GM19468 (cell line): ENCODE measurements around the gene ATAD3A.
"Not testable (repeated sequence)": the region's sequence is repeated elsewhere in the genome, so short reads cannot be mapped to it uniquely, and the experiment has no call there.

Experiments used
- ATAC-seq: cut with Tn5 transposase; IDR thresholded peaks from one replicate; pipeline ENCODE4 v1.9.1; 2021; ENCODE audit warnings: mild to moderate bottlenecking, moderate library complexity, moderate number of reproducible peaks; ENCODE audit not compliant: unreplicated experiment; ENCODE audit errors: extremely low read depth

Gene ATAD3A

DNA sequence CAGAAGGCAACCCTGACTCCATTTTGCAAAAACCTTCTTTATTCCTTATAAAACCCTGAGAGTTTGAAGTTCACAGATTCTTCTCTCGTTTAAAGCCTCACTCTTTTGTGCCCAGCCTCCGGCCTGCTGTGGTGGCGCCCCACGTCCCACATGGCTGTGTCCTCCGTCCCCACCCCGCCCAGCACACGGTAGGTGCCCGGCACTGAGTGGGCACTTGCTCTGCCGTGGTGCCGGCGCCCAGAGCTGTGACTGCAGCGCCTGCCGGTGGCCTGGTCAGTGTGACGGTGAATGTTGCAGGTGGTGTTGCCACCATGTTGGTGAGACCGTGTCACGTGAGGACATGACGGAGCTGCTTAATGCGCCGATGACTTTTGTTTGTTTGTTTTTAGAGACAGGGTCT lies 9.4 kb downstream of the ATAD3A start:
- no peak for ATAC-seq

DNA sequence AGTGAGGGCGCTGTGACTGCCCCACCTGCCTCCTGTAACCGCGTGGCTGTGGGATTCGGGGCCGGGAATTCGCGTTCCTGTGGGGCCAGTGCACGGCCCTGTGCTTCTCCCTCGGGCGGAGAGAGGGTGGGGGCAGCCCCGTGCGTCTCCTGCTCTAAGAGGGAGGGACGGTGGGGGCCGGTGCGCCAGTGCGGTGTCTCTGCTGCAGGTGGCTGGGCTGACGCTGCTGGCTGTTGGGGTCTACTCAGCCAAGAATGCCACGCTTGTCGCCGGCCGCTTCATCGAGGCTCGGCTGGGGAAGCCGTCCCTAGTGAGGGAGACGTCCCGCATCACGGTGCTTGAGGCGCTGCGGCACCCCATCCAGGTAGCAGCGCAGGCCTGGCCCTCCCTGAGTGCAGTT lies 10.6 kb downstream of the ATAD3A start:
- not testable (repeated sequence) for ATAC-seq

DNA sequence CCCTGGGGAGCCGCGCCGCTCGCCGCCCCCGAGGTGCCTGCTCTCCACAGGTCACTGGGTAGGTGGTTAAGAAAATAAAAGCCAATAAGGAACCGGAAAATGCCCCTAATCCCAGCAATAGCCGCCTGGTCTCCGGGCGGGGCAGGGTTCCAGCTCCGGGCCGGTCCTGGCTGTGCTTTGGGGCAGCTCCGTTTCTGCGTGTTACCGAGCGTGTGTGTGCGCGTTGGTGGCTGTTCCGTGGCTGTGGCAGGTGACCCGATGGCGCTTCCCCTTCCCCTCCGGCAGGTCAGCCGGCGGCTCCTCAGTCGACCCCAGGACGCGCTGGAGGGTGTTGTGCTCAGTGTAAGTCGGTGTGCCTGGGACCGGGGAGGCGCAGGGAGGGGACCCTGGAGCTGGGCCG lies 11.3 kb downstream of the ATAD3A start:
- not testable (repeated sequence) for ATAC-seq

DNA sequence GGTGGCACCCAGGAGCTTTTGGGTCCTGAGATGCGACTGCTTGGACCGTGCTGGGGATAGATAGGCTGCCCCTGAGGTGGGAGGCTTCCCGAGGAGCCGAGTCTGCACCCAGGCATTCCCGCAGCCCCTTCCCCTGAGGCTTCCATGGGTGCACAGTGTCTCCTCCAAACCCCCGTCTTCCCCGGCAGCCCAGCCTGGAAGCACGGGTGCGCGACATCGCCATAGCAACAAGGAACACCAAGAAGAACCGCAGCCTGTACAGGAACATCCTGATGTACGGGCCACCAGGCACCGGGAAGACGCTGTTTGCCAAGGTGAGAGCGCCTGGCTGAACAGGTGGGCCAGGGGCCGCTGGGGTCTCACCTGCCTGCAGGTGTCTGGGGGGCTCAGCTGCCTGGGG lies 11.7 kb downstream of the ATAD3A start:
- ATAC-seq: not testable (repeated sequence)

DNA sequence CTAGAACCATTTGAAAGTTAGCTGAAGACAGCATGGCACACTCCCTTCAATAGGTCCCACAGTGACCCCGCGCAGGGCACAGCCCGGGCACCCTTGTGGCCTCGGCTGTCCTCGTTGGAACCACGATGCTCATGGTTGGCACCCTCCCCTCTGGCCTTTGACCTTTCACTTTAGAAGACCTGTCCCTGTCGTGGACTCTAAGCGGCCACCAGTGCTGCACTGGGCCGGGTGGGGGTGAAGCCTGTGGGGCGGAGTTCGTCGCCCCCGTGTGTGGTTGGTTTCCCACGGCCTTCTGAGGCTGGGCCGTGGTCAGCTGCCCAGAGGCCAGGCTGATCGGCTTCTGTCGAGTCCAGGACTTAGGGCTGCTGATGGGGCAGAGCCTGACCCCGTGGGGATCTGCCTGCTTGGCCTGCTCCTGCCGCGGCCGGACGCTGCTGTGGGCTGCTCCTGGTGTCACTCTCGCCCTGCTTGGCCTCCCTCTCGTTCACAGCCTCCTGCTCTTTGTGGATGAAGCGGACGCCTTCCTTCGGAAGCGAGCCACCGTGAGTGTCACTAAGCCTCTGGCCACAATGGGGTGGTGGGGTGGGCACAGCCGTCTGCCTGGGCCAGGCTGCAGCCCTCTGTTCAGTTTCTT lies 12.9 kb downstream of the ATAD3A start:
- ATAC-seq: not testable (repeated sequence)

DNA sequence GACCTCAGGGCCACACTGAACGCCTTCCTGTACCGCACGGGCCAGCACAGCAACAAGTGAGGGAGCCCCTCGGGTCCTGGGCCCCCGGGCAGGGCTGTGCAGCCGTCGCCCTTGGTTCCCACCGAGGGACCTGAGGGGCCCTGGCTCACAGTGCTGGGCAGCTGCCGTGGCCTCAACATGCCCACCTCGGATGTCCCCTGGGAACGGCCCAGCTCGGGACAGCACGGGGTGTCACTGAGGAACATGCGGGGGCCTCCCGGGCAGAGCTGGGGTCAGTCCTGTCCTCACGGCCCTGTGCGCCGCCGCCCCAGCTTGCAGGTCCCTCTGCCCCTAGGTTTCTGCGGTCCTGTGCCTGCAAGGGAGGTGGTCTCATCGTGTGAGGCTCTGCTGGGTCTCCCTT lies 14.5 kb downstream of the ATAD3A start:
- not testable (repeated sequence) for ATAC-seq

DNA sequence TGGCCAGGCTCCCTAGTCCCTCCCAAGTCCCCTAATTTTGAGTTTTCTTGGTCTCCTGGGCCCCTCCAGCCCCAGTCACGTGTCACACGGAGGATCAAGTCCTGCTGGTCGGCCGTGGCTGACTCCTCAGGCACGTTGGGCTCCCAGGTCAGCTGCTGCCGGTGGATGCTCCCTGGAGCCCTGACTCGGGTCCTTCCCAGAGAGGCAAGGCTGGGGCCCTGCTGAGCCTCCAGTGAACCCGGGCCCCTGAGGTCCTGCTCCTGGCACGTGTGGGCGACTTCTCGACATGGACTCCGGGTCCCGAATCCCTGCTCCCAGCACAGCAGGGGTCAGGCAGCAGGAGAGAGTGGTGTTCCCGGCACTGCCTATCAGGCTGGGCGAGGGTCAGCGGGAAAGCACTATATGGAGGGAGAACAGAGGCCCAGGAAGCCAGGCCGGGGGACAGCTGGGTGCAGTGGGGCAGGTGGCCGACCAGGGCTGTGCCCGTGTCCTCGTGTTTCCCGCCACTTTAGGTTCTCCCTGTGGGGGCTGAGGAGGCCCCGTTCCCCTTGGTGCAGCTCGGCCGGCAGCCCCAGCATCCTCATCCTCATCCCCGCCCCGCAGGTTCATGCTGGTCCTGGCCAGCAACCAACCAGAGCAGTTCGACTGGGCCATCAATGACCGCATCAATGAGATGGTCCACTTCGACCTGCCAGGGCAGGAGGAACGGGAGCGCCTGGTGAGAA lies 15.3 kb downstream of the ATAD3A start:
- no peak for ATAC-seq

DNA sequence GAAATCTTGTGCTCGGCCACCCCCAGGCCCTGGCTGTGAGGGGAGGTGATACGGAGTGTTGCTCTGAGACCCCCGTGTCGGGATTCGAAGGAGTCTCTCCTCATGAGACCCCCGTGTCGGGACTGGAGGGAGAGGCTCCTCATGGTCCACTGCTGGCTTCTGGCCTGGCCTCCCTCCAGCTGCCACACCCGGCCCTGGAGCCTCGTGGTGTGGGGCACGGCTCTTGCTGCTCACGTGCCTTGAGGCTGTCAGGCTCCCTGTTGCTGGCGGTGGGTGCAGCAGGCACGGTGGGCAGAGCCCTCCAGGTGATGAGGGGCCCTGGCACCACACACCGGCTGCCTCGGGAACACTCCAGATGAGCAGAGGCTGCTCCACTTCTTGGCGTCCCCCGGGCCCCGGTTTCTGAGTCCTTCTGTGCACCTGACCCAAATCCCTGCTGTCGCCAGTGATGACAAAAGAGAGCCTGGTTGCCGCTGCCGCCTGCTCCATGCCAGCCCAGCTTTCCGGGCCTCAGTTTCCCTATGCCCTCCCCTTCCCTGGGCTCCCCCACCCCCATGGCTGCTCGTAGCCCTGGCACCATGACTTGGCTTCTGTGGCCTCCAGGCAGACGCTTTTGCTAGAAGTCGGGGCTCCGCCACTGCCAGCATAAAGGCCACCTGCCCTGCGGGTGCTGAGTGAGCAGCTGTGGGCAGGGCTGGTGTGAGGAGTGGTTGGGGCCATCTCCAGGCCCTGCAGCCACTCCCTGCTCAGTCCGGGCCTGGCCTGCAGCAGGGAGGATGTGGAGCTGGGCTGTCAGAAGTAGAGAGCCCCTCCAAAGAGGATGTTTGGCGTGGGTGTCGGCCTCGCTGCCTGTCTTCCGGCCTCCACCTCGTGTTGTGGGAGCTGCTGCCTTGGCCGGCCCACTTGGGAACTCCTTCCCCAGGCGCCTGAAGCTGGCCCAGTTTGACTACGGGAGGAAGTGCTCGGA lies 16.6 kb downstream of the ATAD3A start:
- no peak for ATAC-seq

DNA sequence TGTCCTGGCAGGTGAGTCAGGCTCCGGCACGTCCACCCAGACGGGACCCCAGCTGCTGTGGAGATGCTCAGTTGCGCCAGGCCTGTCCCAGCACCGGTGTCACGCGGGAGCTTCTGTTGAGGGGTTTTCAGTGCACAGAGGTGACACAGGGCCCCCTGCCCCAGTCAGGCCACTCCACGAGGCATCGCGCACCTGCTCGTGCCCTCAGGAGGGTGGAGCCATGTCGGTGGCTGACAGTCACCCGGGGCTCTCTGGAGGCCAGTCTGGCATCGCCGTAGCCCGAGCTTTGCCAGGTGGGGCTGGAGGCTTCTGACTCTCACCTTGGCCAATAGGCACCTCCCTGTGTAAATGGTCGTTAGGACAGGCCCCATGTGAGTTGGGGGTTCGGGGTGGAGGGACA lies 17.4 kb downstream of the ATAD3A start:
- ATAC-seq: no peak

DNA sequence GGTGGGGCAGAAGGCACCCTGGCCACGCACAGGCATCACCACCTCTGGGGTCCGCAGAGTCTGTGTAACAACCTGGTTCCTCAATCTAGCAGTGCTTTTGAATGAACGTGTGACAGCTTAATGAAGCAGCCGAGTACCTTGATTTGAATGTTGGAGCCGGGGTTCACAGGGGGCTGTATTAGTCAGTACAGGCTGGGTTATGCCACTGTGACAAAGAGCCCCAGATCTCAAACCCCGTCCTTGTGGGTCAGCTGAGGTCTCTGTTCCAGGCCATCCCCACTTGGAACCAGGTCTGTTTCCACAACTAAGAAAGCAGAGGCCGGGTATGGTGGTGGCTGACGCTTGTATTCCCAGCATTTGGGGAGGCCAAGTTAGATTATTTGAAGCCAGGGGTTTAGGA lies 18.0 kb downstream of the ATAD3A start:
- ATAC-seq: no peak

DNA sequence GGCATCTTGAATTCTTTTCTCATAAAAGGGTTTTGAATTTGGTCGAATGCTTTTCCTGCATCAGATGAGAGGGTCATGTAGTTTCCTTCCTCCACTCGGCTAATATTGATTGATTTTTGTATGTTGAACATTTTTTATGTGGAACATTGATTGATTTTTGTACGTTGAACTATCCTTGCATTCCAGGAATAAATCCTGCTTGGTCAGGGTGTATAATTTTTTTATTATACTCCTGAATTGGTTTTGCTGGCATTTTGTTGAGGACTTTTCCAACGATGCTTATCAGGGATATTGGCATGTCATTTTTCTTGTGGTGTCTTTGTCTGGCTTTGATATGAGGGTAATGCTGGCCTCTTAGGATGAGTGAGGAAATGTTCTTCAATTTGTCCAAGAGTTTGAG lies 20.0 kb downstream of the ATAD3A start:
- no peak for ATAC-seq

DNA sequence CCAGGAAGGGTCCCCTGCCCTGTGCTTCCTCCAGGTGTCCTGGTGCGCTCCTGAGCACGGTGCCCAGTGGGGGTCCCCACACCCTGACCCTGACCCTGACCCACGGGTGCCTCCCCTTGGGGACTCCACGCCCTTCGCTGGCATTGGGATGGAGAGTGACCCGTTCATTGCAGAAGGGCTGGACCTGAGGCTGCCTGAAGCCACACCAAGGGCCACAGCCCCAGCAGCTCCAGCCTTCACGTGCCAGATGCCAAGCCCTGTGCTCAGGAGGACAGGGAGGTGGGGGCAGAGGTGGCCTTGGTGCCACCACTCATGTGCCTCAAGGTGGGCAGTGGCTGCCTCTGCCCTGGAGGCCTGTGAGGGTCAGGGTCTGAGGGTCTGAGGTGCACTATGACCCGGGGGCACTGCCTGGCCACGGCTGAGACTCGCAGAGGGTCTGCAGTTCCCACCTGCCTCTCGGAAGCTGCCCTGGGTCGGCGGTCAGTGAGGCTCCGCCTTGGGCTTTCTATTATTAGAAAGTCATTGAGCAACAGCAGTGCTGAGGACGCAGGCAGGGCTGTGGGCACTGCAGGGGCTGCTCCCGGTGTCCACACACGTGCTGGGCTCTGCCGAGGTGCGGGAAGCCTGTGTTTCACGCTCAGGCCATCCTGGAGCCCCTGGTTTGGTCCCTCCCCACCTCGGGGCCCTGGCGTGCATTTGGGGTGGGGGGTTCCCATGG lies 21.4 kb downstream of the ATAD3A start:
- ATAC-seq: not testable (repeated sequence)

DNA sequence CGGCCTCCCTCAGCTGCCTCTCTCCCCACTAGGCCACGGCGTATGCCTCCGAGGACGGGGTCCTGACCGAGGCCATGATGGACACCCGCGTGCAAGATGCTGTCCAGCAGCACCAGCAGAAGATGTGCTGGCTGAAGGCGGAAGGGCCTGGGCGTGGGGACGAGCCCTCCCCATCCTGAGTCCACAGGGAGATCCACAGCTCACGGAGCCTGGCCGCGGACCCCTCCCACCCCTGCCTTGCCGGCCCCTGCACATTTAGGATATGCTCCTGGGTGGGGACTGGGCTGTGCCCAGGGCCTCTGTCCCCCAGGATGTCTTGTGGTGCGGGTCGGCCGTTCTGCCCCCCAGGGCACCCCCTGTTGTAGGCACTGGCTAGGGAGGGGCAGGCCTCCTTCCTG lies 21.9 kb downstream of the ATAD3A start:
- not testable (repeated sequence) for ATAC-seq

DNA sequence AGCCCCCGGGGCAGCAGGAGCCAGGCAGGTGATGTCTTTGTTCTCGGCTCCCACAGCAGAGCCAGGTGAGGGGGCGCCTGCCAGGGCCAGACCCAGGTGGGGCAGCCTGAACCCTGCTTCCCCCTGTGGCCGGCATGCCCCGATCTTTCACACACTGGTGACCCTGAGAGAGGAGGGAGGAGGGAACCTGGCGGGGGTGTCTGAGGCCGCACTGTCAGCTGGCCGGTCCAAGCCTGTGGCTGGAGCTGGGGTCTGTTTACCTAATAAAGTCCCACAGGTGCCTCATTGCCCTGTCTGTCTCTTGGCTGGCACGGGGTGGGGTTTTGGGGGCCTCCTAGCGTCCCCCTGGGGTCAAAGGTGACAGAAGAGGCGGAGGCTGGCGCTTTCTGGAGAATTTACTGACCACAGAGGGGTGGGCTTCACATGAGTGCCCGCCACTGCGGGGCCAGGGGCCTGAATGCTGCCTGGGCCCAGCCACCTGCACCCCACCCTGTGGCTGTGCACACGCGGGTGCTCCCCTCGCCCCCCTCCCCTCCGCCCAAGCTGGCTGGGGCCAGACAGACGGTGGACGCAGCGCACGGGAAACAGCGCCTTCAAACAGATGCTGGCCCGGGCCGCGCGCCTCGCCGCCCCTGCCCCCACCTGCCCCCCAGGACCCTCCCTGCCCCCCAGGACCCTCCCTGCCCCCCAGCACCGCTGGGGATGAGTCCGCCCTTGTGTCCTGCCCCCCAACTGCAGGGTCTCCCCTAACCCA lies 22.6 kb downstream of the ATAD3A start:
- no peak for ATAC-seq

DNA sequence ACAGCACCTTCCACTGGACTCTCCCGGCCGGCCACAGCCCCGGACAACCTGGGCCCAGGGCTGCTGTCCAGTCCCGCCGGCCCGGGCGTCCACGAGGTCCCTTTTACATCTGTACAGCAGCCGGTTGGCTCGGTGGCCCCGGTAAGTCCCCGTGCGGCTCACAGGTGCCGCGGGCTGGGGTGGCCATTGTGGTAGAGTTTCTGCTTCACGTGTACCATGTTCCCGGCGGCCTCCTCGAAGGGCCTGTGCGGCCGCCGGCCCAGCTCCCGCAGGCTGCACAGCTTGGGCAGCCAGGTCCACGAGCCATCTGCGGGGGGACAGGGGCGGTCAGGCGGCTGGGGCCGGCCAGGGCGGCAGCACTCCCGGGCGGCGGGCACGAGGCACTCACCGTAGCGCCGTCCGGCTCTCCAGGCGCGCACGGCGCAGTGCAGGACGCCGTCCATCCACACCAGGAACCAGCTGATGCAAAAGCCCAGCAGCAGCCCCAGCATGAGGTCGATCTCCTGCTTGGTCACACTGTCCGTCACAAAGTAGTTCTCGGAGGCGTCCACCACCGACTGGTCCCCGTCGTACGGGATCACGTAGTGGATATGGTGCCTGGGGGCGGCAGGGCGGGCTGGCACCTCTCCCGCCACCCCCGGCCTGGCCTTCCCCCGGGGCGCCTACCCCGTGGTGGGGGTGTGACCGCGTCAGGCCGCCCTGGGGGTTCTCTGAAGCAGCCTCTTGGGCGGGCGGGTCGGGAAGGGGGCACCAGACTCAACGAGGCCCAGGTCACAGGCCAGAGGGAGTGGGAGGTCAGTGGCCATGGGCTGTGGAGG lies 23.4 kb downstream of the ATAD3A start:
- no peak for ATAC-seq

DNA sequence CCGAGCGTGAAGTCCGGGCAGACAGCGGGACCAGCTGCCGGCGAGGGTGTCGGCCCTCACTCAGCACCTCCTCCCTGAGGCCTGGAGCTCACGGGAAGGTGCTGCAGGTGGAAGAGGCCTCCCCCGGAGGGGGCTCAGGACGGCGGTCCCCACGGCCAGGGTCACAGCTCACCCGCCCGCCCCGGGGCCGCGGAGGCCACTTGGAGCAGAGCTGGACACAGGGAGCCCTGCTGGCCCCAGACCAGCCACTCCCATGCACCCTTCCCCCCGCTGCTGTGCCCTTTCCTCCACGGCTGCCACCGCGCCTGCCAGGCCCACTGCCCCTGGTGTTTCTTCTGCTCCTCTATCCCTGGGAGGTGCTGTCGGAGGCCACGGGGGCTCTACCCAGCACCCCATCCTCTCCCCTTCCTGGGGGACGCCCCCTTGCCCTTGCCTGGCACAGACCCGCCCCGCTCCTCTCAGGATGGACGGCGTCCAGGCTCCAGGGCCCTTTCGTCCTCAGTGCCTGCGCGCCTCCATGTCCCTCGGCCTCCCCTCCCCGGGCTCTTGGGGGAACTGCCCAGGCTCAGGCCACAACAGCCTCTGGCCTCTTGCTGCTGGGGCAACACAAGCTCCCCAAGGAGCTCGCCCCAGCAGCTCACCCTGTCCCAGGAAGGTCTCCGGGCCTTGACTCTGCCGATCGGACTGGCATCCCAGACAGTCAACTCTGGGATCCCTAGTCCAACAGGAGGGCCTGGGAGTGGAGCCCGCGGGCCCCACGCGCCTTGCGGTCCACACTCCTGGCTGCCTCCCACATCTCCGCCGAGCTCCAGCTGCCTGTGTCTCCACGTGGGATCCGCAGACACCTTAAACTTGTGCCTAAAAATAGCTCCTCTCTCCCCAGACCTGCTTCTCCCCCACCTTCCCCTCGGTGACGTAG lies 24.3 kb downstream of the ATAD3A start:
- no peak for ATAC-seq

DNA sequence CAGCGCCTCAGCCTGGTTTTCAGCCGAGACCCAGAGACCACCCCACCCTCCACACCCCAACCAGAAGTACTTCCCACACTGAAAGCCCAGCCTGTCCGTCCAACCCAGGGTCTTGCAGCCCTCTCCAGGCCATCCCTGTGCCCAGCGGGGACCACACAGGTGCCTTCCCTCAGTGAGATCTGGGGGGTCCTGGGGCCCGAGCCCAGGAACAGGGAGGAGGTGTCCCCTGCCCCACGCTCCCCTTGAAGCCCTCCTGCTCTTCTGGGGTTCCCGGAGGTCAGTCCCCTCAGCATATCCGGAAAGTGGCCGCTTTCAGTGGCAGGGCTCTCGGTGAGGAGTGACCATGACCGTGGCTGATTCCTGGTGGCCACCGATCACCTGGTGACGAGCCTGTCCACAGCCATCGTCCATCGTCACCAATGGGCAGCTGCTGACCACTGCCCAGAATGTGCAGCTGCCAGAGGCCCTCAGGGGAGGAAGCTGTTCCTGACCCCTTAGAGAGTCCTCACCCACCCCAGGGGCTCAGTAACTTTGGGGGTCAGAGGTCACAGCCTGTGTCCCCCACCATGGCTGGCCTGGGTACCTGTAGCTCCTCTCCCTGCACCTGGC lies 25.1 kb downstream of the ATAD3A start:
- ATAC-seq: no peak
